GM10266 (cell line): ENCODE data around the gene XRCC6.
A peak's percentile ranks its signal among the peaks of the same experiment; 100 is the strongest.

Experiments used
- DNase-seq: peaks from one replicate; pipeline ENCODE4 v3.0.0; 2012; ENCODE audit errors: extremely low spot score
- TF ChIP-seq, protein P1 (sequence below): IDR thresholded peaks from 2 replicates; pipeline ENCODE4 v1.5.1; 2012; ENCODE audit warnings: mild to moderate bottlenecking, low read depth; ENCODE audit not compliant: control insufficient read depth, insufficient read depth; ENCODE audit errors: missing control alignments

Gene XRCC6

DNA sequence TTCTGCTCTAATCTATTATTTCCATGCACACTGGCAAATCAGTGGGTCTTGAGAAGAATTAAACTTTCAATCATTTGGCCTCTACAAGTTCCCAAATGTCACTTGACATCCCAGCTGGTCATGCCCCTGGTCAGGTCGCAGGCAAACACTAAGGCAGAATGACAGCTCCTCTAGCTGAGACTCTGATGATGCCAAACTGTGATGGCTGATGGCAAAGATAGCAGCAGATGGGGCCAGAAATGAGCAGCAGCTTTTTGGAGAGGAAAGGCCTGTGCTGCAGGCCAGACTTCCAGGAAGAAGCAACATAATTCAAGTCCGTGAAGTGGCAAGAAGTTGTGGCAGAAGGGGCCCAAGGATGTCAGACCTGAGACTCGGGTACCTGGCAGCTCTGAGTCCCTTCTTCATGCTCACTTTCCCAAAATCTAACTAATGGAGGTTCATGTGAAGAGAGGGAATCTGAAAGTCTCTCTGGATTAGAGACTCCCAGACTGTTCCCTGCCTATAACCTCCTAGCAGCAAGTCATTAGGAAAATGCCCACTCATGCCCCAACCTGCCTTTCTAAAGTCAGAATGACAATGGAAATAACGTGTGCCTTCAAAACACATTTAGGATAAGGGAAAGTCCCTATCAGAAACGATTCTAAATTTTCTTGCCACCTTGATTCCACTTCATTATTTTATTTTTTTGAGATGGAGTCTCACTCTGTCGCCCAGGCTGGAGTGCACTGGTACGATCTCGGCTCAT lies 22.0 kb upstream of the XRCC6 start:
- no peak for DNase-seq
- TF ChIP-seq, protein P1, sequence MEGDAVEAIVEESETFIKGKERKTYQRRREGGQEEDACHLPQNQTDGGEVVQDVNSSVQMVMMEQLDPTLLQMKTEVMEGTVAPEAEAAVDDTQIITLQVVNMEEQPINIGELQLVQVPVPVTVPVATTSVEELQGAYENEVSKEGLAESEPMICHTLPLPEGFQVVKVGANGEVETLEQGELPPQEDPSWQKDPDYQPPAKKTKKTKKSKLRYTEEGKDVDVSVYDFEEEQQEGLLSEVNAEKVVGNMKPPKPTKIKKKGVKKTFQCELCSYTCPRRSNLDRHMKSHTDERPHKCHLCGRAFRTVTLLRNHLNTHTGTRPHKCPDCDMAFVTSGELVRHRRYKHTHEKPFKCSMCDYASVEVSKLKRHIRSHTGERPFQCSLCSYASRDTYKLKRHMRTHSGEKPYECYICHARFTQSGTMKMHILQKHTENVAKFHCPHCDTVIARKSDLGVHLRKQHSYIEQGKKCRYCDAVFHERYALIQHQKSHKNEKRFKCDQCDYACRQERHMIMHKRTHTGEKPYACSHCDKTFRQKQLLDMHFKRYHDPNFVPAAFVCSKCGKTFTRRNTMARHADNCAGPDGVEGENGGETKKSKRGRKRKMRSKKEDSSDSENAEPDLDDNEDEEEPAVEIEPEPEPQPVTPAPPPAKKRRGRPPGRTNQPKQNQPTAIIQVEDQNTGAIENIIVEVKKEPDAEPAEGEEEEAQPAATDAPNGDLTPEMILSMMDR = no peak

DNA sequence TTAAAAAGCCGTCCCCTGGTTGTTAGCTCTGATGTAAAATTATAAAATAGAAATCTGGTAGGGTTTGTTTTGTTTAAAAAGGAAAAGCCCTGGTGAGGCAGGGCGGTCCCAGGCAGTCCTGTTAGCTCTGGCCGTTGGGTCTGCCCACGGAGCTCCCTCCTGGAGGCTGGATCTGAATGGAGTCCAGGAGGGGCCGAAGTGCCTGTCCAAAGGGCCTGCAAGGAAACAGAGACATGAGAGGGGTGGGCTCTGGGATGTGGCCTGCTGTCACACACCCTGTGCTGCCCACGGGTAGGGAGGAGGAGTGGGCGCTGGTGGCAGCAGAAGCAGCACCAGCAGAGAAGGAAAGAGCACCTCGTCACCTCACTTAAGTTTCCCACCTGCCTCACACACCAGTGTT lies 20.1 kb upstream of the XRCC6 start:
- DNase-seq = no peak
- TF ChIP-seq, protein P1 = no peak

DNA sequence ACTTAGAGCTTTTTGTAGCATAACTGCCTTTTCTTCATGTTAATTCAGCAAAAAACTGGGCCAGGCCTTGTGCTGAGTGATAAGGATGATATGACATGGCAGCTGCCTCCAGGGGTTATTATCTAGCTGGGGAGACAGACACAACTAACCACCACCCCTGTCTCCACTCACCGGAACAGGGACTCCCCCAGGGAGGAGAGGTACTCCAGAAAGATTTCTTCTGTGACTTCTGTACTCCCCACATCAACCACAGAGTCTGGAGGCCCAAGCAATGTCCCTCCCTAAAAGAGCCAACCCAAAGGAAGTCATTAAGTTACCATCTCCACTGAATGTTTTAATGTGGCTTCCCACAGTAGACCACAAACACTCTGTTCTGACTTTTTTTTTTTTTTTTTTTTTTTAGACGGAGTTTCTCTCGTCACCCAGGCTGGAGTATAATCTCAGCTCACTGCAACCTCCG lies 17.2 kb upstream of the XRCC6 start:
- DNase-seq = peak; percentile 76
- TF ChIP-seq, protein P1 = no peak

DNA sequence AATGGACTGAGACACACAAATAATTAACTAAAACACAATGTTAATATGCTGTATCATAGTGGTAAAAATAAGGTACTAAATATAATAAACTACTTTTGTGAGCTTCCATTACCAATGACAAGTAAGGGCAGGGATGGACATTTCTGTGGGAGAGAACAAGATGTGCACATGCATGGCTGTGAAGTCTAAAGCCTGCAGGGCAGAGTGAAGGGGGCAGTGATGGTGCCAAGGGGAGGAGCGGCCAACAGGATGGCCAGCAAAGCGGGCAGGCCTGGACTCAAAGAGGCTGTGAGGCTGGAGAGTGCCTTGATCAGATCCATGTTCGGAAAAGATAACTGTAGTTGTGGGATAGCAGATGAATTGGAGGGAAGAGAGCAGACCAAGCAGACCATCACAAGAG lies 12.7 kb upstream of the XRCC6 start:
- TF ChIP-seq, protein P1 = no peak
- DNase-seq = no peak

DNA sequence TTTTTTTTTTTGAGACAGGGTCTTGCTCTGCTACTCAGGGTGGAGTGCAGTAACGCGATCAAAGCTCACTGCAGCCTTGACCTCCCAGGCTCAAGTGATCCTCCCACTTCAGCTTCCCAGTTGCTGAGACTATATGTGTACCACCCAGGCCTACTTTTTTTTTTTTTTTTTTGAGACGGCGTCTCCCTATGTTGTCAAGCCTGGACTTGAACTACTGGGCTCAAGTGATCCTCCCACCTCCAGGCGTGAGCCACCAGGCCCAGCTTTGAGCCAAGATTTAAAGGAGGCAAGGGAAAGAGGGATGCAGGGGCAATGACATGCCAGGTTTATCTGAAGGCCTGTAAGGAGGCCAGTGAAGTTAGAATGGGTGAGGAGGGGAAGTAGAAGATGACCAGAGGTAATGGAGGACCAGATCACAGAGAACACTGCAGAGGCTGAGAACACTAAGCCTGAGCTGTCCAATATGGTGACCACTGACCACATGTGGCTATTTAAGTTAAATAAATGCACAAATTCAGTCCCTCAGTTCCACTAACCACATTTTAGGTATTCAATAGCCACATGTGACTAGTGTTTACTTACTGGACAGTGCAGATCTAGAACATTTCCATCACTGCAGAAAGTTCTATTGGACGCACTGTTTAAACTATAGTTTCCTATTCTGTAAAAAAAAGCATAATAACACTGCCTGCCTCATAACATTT lies 8.3 kb upstream of the XRCC6 start:
- DNase-seq = no peak
- TF ChIP-seq, protein P1 = no peak

DNA sequence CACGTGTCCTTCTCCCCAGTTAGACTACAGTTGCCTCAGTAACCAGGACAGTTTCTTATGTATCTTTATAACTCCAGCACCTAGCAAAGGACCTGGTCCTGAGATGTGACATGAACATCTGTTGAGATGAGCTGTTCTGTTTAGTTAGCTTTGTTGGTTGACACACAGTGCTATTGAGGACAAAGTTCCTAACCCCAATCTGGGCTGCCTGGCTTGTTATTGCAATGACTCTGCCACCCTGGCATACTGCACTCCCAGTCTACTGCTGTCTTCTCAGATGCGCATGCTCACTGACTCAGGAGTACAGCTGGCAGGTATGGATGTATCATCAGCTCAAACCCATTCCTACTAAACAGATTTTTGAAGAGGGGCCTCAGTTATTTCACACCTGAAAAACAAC lies 7.6 kb upstream of the XRCC6 start:
- no peak for DNase-seq
- TF ChIP-seq, protein P1 = no peak
